ENCODE measurements around the gene PPP1R12B. TPM values are rescaled to one million over a fixed set of nuclear protein-coding genes. Genes with fewer than 3 reads are reported as not detected.
"Not testable (repeated sequence)": the region's sequence is repeated elsewhere in the genome, so short reads cannot be mapped to it uniquely, and the experiment has no call there.

The PPP1R12B gene
- polyA plus RNA-seq, 4 donors = 15.9 to 27.4 (median 24.2) TPM

GRCh38 chr1:202551683-202552082 lies 203.2 kb downstream of the PPP1R12B start:
- DNase-seq (ENCODE audit: low read depth in 4 of 4, low spot score in 2 of 4) = no peak

DNA sequence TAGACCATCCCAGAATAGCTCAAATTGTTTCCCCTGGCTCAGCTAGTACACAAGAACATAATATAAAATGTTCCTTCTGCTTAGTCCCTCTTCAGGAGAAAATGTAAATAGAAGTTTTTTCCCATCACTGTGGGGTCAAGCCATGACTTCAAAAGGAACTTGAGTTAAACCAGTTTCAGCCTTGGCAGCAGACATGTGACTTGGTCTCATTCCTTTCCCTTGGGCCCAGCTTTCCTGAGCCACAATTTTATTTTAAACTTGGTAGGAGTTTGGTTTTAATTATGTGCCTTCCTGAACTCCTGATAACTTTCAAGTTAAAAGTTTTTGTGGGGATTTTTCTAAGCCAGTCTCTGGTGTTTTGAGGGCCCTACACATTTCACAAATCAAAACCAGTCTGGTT lies 204.1 kb downstream of the PPP1R12B start:
- not testable (repeated sequence) for DNase-seq (ENCODE audit: low read depth in 4 of 4, low spot score in 2 of 4)

DNA sequence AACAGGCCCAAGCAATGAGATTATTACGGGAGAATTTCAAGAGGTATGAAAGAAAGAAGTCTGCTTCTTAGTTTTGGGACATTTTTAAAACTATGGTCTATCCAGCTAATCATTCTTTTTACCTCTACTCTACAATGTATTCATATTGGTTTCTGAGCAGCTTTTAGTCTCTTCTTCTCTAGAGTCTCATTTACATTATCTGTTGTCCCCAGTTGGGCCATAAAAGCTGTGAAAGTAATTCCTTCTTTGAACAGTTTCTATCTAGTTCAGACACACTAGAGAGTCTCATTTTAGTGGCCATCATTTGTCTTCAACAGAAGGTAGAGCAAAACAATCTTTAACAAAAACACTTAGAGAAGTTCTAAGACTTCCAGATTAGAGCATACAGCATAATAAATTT lies 204.6 kb downstream of the PPP1R12B start:
- DNase-seq (ENCODE audit: low read depth in 4 of 4, low spot score in 2 of 4) = not testable (repeated sequence)

DNA sequence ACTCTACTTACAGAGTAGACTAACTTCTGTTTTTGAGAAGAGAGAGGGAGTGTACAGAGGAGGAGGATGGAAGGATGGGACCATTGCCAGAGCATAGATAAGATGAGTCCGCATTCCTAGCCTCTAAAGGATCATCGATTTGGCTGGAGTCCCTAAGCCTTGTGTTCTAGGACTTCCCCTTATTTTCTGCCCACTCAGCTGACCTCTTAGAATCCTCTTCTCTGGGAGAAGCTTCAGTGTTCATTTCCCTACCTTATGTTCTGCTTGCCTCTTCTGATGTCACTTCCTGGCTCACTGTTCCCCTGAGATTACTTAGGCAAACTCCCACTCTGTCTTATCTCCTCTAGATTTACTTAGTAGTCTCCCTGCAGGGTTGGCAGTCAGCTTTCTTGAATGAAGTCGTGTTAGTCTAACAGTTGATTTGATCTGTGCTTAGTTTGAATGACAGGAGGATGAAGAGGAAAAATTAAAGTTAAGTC lies 205.1 kb downstream of the PPP1R12B start:
- no peak for DNase-seq (ENCODE audit: low read depth in 4 of 4, low spot score in 2 of 4)

GRCh38 chr1:202554619-202555018 lies 206.1 kb downstream of the PPP1R12B start:
- DNase-seq (ENCODE audit: low read depth in 4 of 4, low spot score in 2 of 4) = not testable (repeated sequence)

DNA sequence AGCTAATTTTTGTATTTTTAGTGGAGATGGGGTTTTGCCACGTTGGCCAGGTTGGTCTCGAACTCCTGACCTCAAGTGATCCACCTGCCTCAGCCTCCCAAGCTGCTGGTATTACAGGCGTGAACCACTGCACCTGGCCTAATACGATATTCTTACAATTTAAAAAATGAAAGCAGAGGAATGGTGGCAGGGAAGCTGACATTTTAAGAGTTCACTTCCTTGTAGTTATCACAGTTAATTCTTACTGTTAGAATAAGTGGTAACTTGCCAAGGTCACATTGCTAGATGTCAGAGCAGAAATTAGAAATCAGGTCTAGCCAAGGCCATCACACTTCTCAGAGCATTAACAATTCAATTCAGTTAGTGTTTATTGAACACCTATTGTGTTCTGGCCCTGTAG lies 207.5 kb downstream of the PPP1R12B start:
- DNase-seq (ENCODE audit: low read depth in 4 of 4, low spot score in 2 of 4) = not testable (repeated sequence)

DNA sequence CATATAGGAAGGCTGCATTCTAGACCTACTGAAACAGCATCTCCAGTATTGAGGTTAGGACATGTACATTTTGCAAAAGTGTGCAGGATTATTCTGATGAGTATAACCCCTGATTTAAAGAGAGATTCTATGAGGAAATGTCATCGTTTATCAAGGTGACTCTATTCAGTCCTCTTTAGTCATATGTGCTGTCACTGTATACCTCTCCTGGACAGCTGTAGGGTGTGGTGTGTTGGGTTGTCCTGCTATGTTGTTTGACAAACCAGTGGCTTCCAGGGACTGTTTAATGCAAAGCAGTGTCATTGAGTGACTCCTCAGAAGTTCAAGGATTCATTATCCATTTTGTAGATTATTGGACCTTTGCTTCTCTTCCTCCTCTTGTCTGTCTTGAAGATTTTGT lies 209.2 kb downstream of the PPP1R12B start:
- DNase-seq (ENCODE audit: low read depth in 4 of 4, low spot score in 2 of 4) = not testable (repeated sequence)

DNA sequence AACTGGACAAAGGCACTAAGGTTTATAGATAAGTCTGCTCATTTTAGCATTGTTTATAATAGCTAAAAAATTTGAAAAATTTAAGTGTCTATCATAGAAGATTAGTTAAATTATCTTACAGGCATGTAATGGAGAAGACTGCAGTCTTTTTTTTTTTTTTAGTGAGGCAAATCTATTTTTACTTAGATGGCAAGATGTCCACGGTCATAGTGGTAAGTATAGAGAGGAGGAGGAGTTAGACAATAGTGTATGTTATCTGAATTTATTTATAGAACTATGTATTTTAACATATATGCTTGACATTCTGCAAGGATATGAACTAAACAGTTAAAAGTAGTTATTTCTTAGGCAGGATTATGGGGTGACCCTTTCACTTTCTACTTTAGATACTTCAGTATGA lies 212.7 kb downstream of the PPP1R12B start:
- DNase-seq (ENCODE audit: low read depth in 4 of 4, low spot score in 2 of 4) = no peak

DNA sequence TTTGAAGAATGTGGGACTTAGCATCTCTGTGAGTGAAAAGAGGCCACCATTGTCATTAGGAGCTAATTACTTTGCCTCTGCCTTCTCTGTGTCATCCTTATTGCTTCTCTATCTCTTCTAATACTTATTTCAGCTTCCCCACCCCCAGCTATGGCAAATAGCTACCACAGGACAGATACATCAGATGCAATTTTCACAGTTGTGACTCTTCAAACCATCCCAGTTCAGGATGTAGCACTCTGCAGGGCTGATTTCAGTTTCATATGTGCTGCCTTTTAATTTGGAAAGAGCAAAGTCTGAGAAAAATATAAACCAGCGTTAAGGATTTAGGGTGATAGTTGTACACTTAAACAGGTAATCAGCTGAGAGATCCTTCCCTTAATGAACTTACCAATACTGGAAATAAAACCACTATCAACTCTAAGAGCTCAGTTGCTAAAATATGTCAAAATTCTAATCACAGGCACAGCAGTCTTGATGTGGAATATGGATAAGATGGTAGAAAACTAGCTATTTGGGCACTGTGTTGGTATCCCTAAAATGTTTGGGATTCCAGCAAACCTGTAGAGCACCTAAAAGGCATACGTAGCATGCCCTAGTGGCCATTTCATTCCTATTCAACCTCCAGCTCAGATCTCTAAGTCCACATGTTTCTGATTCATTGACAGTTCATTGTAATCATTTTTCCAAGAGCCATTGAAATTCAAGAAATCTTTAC lies 213.4 kb downstream of the PPP1R12B start:
- DNase-seq (ENCODE audit: low read depth in 4 of 4, low spot score in 2 of 4) = no peak

DNA sequence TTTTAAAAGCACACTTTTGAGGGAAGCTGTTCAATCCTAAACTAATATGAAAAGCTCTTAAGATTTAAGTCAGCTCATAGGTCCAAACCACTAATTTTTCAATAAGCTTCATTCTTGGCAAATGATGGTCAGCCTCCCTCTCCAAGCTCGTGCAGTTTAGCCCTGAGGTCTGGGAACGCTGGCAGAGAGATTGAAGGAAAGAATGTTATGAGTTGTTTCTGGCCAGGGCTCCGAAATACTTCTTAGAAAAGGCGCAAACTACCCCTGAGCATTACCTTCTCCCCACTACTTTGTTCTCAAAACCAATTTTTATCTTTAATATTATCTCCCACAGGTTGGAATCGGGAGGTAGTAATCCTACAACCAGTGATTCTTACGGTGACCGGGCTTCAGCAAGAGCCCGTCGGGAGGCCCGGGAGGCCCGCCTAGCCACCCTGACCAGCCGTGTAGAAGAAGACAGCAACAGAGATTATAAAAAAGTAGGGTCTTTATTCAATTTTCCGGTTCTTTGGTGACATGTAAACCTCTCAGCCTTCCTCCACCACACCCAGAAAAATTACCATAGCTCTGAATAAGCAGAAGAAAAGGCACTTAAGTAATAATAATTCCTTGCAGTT lies 214.1 kb downstream of the PPP1R12B start:
- DNase-seq (ENCODE audit: low read depth in 4 of 4, low spot score in 2 of 4) = no peak

- DNase-seq (ENCODE audit: low read depth in 4 of 4, low spot score in 2 of 4) = no peak
Observed at GRCh38 chr1:202563818-202564217, 215.3 kb downstream of the PPP1R12B start.

GRCh38 chr1:202564958-202565495 lies 216.5 kb downstream of the PPP1R12B start:
- DNase-seq (ENCODE audit: low read depth in 4 of 4, low spot score in 2 of 4) = no peak

DNA sequence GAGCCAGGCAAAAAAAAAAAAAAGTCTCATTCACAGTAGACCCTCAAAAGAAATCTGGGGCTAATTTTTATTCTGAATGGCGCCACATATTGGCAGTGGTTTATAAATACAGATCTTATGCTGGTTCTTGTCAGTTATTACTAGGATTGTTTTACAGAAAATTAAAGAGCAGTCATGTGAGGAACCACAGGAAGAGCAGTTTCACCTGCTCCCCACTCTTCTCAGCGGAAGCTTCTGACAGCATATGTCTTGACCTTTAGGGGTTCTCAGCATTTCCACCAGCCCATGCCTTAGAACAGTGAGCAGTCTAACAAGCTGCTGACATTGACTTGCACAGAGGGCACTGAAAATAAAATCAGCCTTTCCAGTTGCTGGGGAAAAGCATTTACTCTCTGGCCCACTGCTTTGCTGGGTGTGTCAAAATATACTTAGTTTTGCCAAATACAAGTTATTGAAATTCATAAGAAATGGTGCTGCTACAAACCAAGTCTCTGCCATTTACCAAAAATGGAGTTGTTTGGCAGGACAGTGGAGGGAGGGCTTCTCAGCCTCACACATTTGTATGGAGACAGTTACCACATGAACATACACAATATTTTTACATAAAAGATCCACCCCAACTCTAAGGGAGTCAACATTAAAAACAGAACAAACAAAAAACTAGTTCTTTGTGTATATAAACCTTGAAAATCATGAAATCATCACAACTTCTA lies 217.5 kb downstream of the PPP1R12B start:
- DNase-seq (ENCODE audit: low read depth in 4 of 4, low spot score in 2 of 4) = no peak

GRCh38 chr1:202567738-202568137 lies 219.2 kb downstream of the PPP1R12B start:
- no peak for DNase-seq (ENCODE audit: low read depth in 4 of 4, low spot score in 2 of 4)

GRCh38 chr1:202568410-202568809 lies 219.9 kb downstream of the PPP1R12B start:
- DNase-seq (ENCODE audit: low read depth in 4 of 4, low spot score in 2 of 4) = no peak

DNA sequence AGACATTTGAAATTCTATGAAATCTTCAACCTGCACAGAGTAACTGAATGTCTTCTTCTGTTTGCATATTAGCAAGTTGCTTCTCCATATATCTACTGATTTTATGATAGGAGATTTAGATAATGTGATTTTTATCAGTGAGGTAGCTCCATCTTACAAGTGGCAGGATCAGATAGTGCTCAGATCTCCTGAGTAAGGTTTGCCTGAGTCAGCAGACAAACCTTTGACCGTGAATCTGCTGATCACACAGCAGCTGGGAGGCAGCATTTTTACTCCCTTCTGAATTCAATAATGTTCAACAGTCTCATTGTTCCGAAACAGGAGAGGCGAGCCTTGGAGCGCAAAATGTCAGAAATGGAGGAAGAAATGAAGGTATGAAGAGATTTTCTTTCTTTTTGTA lies 220.3 kb downstream of the PPP1R12B start:
- DNase-seq (ENCODE audit: low read depth in 4 of 4, low spot score in 2 of 4) = no peak

DNA sequence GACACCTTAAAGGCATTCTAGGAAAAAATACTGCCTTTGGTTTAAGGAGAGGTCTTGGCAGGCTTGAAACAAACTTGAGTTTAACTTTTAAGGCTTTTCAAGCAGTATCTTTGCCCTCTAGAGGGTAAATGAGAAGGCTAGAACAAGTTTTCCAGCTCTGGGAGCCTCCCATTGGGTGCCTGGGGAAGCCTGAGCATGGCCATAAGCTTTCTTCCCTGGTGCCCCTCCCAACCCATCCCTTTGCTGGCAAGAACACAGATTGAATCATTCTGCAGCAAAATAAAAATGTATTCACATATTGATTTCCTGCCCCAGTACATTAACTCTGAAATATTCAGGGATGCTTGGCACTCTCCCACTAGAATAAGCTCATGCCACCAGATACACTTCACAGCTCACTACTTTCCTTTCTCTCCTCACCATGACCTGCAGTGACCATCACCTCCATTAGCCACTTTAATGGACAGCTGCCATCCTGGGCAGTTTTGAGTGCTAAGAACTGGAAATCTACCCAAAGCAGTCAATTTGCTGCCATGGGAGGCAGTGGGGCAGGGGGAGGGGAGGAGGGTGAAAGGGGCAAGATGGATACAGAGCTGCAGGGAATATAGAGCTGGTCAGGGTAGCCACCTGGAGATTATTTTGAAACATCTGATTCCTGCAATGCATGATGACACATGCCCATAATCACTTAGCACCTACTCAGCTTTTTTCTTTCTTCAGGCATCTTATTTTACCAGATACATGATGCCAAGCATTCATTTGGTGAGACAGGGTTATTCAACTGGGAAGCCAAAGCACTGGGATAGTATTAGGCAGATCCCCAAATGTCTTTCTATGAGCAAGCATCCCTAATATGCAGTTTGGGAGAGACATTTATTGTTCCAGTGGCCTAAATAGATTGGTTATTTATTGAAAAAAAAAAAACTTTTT lies 221.2 kb downstream of the PPP1R12B start:
- DNase-seq (ENCODE audit: low read depth in 4 of 4, low spot score in 2 of 4) = no peak

DNA sequence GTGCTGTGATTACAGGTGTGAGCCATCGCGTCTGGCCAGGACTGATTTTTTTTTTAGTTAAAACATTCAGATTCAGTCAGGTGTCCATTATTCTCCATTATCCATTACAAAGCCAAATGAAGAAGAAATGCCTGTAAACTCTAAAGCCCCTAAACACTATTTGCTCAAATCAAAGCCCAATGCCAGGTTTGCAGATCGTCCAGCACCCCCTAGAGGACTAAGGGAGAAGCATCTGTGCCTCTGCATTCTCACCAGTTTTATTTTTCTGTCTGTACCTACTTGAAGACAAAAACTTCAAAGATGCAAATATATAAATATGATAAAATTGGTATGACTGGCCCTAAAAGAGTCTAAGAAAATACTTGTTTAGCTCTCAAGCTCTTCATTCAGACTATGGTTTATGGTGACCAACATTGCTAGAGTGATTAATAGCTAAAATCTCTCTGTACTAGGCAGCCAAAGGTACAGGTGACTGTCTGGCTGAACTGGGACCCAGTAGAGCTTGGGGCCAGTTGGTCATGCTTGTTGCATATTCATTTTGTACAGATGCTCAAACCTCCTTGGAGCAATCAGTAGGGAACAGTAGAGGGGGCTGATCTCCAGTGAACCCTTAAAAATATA lies 223.3 kb downstream of the PPP1R12B start:
- no peak for DNase-seq (ENCODE audit: low read depth in 4 of 4, low spot score in 2 of 4)

GRCh38 chr1:202572867-202573266 lies 224.4 kb downstream of the PPP1R12B start:
- no peak for DNase-seq (ENCODE audit: low read depth in 4 of 4, low spot score in 2 of 4)

Data from left renal cortex interstitium (tissue), 4 donors.